ENCODE data around the gene DNLZ.

The DNLZ gene

DNA sequence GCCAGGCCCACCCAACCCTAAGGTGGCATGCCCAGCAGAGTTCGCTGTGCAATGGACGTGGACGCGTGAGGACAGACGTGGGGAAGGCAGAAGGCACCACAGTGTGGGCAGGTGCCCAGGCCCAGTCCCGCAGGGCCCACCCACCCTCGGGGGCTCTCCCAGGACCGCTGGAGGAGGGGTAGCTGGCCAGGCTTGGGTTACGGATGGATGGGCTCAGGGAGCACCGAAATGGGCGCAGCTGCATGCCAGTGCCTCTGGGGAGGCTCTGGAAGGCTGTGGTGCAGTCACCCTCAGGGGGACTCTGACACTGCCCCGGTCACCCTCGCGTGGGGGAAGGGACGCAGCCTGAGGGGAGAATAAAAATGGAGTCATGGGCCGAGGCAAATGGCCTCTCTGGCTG is 45.8 kb downstream of the DNLZ start:
- DNase-seq (ENCODE audit: insufficient read length, low spot score), result no peak
- no peak for TF ChIP-seq POLR2A (IDR thresholded peaks at IDR 0.05; ENCODE audit: low read depth, low read length)
- no peak for FAIRE-seq

DNA sequence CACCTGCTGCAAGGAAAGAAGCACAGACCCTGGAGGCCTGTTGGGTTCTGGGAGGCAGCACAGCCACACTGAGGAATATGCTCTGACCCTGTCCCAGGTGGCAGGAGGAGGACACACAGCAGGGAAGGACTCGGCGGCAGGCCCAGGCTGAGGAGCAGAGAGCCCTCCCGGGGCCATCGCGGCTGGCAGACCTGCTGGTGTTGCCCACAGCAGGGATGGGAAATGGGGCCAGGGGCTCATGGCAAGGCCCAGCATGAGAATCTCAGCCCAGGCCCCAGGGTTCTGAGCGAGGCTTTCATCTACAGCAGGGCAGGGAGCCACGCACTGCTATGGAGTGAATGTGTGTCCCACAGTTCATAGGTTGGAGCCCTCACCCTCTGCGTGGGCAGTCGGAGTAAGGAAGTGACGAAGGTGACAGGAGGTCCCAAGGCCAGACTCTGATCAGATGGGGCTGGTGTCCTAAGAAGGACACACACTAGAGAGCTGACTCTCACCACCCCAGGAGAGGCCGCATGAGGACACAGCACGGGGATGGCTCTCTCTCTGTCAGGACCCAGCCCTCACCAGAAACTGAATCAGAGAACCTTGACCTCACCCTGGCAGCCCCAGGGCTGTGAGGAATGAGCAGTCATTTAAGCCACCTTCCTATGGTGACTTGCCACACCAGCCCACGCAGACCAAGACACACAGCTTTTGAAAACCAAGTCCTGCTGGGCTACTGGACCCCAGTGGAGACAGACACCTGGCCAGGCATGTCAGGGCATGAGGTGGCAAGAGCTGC is 46.5 kb downstream of the DNLZ start:
- TF ChIP-seq POLR2A (IDR thresholded peaks at IDR 0.05; ENCODE audit: low read depth, low read length), result no peak
- no peak for DNase-seq (ENCODE audit: insufficient read length, low spot score)
- FAIRE-seq, result no peak

DNA sequence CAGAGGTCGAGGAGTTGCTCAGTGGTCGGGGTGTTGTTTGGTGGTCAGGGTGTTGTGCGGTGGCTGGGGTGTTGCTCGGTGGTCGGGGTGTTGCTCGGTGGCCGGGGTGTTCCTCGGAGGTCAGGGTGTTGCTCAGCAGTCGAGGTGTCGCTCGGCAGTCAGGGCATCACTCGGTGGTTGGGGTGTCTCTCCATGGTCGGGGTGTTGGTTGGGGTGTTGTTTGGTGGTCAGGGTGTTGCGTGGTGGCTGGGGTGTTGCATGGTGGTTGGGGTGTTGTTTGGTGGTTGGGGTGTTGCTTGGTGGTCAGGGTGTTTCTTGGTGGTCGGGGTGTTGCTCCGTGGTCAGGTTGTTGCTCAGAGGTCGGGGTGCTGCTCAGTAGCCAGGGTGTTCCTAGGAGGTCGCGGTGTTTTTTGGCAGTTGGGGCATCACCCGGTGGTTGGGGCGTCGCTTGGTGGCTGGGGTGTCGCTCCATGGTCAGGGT is 47.2 kb downstream of the DNLZ start:
- FAIRE-seq (no peak), DNase-seq (ENCODE audit: insufficient read length, low spot score) (no peak)
- TF ChIP-seq POLR2A (IDR thresholded peaks at IDR 0.05; ENCODE audit: low read depth, low read length), result no peak

DNA sequence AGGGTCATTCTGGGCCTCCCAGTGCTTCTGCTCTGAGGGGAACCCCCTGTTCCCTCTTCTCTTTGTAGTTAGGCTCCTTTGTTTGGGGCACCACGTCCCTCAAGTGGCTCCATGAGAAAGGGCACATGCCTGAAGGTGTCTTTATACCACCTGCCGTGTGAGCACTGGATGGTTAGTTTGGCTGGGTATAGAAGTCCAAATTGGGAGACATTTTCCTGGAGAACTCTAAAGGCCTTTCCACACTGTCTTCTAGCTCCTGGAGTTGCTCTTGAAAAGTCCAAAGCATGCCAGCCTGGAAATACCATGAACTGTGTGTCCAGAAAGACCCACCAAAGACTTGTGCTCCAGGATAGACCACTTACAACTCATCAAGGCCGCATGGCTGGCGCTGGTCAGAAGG is 48.6 kb downstream of the DNLZ start:
- FAIRE-seq (no peak), DNase-seq (ENCODE audit: insufficient read length, low spot score) (no peak)
- TF ChIP-seq POLR2A (IDR thresholded peaks at IDR 0.05; ENCODE audit: low read depth, low read length), result no peak

DNA sequence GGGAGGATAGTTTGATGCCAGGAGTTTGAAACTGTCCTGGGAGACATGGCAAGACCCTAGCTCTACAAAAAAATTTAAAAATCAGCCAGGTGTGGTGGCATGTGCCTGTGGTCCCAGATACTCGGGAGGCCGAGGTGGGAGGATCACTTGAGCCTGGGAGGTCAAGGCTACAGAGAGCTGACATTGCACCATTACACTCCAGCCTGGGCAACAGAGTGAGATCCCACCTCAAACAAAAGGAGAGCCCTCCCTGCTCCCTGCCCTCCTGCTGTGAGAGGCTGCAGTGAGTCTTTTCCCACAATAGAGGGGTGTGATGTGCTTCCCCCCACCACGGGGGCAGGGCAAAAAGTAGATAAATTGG is 49.5 kb downstream of the DNLZ start:
- no peak for DNase-seq (ENCODE audit: insufficient read length, low spot score)
- TF ChIP-seq POLR2A (IDR thresholded peaks at IDR 0.05; ENCODE audit: low read depth, low read length), result no peak
- no peak for FAIRE-seq

DNA sequence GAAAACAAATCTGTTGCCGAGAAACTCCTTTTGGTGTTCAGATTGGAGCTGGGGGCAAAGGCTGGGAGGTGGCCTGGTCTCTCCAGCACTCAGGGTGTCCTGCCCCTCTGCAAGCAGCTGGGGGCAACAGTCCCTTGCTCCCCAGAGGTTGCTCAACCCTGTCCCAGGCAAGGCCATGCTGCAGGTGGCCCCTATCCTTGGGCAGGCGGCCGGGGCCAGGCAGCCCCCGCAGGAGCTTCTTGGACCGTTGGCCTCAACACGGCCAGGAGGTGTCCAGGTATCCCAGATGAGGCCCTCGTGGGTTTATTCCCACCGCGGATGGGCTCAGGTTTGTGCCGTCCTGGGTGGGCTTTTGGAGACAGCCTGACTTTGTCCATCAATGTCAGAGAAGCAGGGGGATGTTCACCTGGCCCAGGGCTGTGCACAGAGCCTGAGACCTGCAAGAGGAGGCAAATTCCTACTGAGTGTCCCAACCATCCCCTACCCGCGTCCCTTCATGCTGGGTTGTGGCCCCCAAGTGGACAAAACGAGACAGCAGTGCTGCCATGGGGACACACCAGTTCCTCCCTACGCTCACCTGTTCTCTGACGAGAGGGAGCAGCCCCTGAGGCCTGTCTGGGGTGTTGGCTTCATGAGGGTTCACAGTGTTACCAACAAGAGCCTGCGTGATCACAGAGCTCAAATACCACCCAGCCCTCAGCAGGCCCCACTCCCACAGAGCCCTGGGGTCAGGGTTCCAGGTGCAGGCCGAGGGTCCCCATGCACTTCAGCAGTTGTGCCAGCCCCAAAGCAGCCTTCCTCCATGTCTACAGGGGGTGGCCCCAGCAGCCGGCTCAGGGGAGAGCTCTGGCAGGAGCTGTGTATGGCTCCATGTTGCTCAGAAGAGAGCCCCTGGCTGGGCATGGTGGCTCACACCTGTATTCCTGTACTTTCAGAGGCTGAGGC is 50.2 kb downstream of the DNLZ start:
- no peak for TF ChIP-seq POLR2A (IDR thresholded peaks at IDR 0.05; ENCODE audit: low read depth, low read length)
- no peak for FAIRE-seq
- no peak for DNase-seq (ENCODE audit: insufficient read length, low spot score)

DNA sequence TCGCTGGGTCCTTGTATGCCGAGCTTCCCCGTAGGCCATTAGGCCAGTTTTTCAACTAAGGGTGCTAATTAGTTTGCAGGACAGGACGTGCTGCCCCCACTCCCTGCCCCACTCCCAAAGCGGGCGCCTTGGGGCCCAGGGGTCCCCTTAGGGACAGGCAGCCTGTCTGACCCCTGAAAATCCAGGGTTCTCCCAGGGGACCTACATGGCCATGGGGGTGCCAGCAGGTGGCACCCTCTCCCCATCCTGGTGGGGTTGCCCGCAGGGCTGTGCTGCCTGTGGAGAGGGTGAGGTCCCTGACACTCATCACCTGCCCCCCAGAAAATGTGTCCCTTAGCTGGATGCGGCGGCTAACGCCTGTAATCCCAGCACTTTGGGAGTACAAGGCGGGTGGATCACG is 51.1 kb downstream of the DNLZ start:
- FAIRE-seq, result no peak
- no peak for TF ChIP-seq POLR2A (IDR thresholded peaks at IDR 0.05; ENCODE audit: low read depth, low read length)

DNA sequence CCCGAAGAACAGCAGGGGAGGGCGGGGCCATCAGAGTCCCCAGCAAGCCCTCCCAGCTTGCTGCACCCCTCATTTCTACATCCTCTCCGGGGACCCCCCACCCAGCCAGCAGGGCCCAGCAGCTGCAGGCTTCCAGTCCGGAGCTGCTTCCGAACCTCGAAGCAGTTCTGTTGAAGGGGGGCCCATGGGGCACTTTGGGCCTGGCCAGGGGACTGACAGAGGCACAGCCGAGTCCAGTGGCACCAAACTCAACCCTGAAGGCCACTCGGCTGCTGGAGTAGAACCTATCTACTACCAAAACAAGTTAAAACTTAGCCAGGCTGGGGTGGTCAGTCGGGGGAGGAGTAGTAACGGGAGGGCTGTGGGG is 51.6 kb downstream of the DNLZ start:
- FAIRE-seq (no peak), DNase-seq (ENCODE audit: insufficient read length, low spot score) (no peak)
- TF ChIP-seq POLR2A (IDR thresholded peaks at IDR 0.05; ENCODE audit: low read depth, low read length), result no peak

More for the DNA sequence above, 51.1 kb downstream of the DNLZ start:
- peak; percentile 96 for DNase-seq (ENCODE audit: insufficient read length, low spot score)

DNA sequence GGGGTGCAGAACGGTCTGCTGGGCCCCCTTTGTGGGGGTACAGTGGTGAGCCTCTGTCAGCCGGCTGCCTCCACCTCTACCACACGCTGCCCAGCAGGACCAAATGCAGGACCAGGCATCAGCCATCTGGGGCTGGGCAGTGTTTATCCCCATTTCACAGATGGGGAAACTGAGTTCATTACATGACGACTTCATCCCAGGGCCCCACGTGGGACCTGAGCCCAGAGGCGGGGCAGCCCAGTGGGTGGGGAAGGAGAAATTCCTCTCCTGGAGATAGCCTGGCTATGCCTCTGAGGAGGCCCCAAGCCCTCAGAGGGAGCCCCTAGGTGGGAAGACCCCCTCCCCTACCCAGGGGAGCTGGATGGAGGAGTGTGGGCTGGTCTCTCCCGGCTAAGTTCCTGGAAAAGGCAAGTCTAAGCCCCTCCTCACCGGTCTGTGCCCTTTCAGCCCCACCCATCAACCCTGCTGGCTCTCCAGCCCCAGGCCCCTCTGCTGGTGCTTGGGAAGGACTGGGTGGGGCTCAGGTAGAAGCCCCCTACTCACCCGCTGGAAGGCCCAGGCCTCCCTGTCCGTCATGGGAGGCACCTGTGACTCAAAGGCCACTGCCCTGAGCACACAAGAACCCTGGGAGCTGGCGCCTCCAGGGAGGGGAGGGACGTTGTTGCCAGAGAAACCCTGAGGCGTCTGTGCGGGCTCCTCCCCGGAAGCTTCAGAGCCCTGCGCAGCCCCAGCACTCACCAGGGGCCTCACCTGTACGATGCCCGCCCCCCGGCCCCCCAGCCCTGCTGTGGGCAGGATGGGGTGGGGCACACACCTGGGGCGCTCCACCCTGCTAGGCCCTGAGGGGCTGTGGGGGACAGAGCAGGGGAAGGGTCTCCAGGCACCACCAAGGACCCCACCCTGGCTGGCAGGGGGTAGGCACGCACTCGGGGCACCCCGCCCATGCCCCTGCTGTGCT is 52.2 kb downstream of the DNLZ start:
- TF ChIP-seq POLR2A (IDR thresholded peaks at IDR 0.05; ENCODE audit: low read depth, low read length), result no peak
- FAIRE-seq, result no peak
- peak; percentile 86 for DNase-seq (ENCODE audit: insufficient read length, low spot score)

DNA sequence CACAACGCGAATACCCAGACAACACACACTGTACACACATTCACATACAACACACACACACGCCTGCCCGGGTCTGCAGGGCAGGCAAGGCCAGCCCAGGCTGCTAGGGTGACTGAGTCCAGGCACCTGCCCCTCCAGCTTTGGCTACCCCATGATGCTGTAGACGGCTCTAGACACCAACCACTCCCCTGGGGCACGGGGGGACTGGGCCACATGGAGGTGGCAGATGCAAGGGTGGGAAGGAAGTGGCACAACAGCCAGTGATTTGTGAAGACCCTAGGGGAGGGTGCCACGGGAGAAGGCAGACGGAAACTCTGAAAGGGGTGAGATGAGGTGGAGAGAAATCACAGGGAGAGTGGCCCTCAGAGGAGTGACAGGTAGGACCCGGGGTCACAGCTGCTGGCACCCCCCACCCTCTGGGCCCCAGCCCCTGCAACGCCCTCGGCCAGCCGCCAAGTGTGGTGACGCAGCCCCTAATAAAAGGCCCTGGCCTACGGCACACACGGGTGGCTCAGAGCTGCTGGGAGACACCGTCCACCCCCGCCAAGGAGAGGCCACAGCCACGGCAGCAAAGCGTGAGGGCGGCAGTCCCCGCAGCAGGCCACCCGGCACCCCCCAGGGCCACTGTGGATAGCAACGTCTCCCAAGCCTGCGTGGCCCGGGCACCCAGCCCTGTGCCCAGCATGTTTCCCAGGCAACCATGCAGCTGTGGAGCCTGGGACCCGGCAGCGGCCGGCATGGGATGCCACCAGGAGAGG is 53.1 kb downstream of the DNLZ start:
- TF ChIP-seq POLR2A (IDR thresholded peaks at IDR 0.05; ENCODE audit: low read depth, low read length), result no peak
- FAIRE-seq, result no peak

DNA sequence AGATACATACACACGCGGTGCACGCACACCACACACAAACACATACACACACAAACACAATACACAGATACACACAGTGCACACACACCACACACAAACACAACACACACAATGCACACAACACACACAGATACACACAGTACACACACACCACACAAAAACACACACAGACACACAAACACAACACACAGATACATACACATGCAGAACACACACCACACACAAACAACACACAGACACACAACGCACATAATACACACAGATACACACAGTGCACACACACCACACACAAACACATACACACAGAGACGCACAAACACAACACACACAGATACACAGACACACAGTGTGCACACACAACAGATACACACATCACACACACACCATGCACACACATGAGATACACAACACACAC is 53.7 kb downstream of the DNLZ start:
- TF ChIP-seq POLR2A (IDR thresholded peaks at IDR 0.05; ENCODE audit: low read depth, low read length), result no peak
- DNase-seq (ENCODE audit: insufficient read length, low spot score), result no peak
- FAIRE-seq, result no peak

More for the DNA sequence above, 53.1 kb downstream of the DNLZ start:
- DNase-seq (ENCODE audit: insufficient read length, low spot score), result no peak

All from H54 (cell line).